HG03439 (cell line): ENCODE results near the gene MAFG.

Experiments used
- ATAC-seq: cut with Tn5 transposase; IDR thresholded peaks from one replicate; pipeline ENCODE4 v1.9.1; 2021; ENCODE audit warnings: mild to moderate bottlenecking, moderate library complexity; ENCODE audit not compliant: unreplicated experiment

Gene MAFG

DNA sequence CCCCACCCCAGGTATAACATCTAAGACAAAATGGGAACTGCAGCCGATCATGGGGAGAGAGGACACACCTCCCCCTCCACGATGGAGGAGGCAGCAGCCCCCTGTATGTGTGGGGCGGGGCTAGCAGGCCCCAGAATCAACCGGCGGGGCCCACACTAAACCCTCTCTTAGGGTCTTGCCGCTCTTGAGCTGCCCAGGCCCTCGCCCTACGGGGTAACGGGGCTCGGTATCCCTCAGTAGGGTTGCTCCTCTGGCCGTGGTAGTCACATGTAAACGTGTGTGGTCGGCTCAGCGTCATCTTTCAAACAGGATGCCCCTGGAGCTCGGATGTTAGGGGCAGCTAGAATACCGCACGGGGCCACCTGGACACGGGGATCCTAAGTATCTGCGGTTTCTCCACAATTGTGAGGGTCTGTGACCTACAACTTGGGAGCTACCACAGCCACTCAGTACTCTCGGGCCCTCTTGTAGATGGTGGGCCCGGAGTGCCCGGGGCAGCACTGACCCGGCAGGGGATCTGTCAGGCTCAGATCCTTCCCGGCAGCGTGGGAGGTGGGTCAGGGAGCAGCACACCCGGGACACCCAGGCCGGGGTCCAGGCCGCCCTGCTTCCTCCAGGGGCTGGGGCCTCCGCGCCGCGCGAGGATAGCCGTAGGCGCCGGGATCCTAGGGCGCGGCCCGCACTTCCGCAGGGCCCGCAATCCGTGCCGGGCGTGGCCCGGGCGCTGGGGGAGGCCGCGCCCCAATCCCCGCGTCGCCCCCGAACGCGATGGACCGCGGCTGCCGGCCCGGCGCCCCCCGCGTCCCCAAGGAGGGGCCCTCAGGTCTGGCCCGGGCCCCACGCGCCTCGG, 57.2 kb downstream of the MAFG start:
- ATAC-seq: peak; percentile 7

DNA sequence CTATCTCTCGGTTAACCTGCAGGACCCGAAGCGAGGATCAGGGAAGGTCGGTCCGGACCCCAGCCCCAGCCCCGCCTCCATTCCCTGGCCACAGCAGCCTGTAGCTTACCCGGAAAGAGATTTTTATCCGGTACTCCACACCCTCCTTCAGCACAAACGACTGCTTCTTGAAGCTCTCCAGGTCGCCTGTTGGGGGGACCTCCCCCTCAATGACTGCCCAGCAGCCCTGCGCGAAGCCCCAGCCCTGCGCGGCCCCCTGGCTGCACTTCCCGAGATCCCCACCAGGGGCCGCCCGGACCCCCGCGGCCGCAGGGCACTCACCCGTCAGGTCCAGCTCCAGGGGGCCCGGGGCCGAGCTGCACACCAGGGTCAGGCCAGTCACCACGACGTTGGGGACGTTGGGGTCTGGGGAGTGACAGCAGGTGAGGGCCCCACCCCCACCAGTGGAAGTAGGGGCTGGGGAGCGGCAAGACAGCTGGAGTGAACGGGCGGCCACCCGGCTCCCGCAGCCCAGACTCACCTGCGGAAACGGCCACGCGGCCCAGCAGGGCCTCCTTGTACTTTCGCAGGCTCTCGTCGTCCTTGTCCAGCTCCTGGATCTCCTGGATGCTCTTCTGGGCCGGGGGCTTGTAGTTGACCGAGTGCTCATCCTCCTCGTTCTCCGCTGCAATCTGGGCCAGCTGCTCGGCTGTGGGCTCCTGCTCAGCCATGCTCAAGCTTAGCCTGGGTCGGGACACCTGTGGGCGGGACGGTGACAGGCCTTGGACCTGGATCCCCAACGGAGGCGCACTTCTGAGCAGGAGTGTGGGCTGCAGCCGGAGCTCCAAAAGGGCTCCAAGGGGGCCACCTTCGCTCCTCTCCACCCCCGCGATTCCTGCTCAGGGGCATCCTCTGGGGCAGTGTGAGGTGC, 58.1 kb downstream of the MAFG start:
- no peak for ATAC-seq

DNA sequence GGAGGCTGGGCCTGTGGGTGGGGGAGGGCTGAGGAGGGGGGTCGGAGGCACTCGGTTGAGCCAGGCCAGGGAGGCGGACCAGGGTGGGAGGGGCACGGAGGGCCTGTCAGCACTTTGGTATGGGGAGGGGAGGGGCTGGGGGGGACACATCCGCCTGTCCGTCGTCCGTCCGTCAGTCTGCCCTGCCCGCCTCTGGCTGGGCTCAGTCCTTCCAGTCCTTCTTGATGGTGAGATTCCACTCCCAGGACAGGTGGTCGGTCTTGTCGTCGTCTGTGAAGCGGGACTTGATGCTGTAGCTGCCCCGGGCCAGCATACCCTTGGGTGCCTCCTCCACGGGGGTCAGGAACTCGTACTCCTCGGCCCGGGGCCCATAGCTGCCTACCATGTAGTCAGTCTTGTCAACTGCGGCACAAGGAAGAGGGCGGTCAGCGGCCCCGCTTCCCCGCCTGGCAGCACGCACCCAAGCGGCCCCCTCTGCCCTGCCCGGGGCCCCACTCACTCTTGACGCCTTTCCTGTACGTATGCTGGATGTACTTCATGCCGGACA, 58.8 kb downstream of the MAFG start:
- no peak for ATAC-seq
